ENCODE results near the gene KCNK10.

DNA sequence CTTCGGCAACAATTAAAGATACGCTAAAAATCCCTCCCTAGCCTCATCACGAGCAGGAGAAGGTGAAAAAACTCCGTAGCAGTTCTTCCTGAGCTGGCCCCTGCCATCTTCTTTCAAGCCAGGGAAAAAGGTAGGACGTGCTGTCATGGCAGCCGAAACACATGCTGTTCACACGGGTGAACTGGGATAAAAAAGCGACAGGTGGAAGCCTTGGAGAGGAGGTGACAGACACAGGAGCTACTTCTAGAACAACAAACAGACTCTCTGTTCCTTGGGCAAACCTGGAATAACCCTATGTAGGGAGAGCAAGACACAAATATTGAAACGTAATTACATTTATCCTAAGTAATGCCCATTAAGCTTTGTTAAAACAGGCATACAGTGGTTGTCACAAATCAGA, 81.3 kb downstream of the KCNK10 start:
- TF ChIP-seq, protein P1, sequence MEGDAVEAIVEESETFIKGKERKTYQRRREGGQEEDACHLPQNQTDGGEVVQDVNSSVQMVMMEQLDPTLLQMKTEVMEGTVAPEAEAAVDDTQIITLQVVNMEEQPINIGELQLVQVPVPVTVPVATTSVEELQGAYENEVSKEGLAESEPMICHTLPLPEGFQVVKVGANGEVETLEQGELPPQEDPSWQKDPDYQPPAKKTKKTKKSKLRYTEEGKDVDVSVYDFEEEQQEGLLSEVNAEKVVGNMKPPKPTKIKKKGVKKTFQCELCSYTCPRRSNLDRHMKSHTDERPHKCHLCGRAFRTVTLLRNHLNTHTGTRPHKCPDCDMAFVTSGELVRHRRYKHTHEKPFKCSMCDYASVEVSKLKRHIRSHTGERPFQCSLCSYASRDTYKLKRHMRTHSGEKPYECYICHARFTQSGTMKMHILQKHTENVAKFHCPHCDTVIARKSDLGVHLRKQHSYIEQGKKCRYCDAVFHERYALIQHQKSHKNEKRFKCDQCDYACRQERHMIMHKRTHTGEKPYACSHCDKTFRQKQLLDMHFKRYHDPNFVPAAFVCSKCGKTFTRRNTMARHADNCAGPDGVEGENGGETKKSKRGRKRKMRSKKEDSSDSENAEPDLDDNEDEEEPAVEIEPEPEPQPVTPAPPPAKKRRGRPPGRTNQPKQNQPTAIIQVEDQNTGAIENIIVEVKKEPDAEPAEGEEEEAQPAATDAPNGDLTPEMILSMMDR (conservative IDR thresholded peaks at IDR 0.05; ENCODE audit: low read length): no peak
- TF ChIP-seq EZH2phosphoT487 (IDR thresholded peaks at IDR 0.05; ENCODE audit: borderline replicate concordance): no peak
